ENCODE measurements around the gene AATK. TPM values are rescaled to one million over a fixed set of nuclear protein-coding genes. Genes with fewer than 3 reads are reported as not detected.

Gene AATK
- total RNA-seq, 1 experiment from 2014 or later, result 0.46 TPM

DNA sequence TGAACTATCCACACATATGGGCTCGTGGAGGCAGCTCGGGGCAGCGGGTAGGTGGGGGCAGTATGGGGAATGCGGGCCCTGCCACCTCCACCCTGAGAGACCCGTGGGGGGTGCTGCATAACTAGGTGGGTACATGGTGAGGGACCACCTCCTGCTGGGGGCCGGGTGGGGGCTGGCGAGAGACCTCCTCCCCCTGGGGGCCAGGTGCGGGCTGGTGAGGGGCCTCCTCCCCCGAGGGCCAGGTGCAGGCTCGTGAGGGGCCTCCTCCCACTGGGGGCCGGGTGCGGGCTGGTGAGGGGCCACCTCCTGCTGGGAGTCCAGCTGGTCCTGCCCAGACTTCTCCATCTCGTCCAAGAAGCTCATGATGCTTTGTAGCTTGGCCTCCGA lies 31.4 kb upstream of the AATK start:
- Histone ChIP-seq H2AFZ (no peak overlapping the region), H3K27ac (no peak overlapping the region), H3F3A (ENCODE audit: insufficient read depth, low read depth) (no peaks in the 10 kb centered on the region), H3K9me3 (ENCODE audit: insufficient read depth, low read depth) (no peaks in the 10 kb centered on the region), H3K79me2 (ENCODE audit: low read depth) (no peaks in the 10 kb centered on the region), H3K27me3 (ENCODE audit: insufficient read depth, low read depth) (no peaks in the 10 kb centered on the region), H3K4me1 (replicated peaks; ENCODE audit: insufficient read depth) (peaks cover 7% of the 10 kb centered on the region; the same call in 1 of the 2 replicates), H3K4me3 (no peak overlapping the region), H3K9me2 (ENCODE audit: insufficient read depth) (no peaks in the 10 kb centered on the region), H4K20me1 (ENCODE audit: insufficient read depth) (no peaks in the 10 kb centered on the region), H3K36me3 (ENCODE audit: low read depth) (no peaks in the 10 kb centered on the region), H3K4me2 (no peak overlapping the region)
- ChIA-PET CTCF (no interaction called here), POLR2A (ENCODE audit: unreplicated experiment) (interaction anchor here (0.6 kb wide), 1 partner anchor 208 kb away, joined by 3 read pairs; no protein-coding TSS in a partner anchor)
- intact Hi-C loops (cut with micrococcal nuclease; ENCODE audit: unreplicated experiment), result no loop called here
- no peak for DNase-seq
- no TSS peak for BruUV-seq (replicated peaks)
- no peak for TF ChIP-seq EZH2 (IDR thresholded peaks at IDR 0.05; ENCODE audit: low read depth)
- TF ChIP-seq, protein P1, sequence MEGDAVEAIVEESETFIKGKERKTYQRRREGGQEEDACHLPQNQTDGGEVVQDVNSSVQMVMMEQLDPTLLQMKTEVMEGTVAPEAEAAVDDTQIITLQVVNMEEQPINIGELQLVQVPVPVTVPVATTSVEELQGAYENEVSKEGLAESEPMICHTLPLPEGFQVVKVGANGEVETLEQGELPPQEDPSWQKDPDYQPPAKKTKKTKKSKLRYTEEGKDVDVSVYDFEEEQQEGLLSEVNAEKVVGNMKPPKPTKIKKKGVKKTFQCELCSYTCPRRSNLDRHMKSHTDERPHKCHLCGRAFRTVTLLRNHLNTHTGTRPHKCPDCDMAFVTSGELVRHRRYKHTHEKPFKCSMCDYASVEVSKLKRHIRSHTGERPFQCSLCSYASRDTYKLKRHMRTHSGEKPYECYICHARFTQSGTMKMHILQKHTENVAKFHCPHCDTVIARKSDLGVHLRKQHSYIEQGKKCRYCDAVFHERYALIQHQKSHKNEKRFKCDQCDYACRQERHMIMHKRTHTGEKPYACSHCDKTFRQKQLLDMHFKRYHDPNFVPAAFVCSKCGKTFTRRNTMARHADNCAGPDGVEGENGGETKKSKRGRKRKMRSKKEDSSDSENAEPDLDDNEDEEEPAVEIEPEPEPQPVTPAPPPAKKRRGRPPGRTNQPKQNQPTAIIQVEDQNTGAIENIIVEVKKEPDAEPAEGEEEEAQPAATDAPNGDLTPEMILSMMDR (conservative IDR thresholded peaks at IDR 0.05), result no peak

DNA sequence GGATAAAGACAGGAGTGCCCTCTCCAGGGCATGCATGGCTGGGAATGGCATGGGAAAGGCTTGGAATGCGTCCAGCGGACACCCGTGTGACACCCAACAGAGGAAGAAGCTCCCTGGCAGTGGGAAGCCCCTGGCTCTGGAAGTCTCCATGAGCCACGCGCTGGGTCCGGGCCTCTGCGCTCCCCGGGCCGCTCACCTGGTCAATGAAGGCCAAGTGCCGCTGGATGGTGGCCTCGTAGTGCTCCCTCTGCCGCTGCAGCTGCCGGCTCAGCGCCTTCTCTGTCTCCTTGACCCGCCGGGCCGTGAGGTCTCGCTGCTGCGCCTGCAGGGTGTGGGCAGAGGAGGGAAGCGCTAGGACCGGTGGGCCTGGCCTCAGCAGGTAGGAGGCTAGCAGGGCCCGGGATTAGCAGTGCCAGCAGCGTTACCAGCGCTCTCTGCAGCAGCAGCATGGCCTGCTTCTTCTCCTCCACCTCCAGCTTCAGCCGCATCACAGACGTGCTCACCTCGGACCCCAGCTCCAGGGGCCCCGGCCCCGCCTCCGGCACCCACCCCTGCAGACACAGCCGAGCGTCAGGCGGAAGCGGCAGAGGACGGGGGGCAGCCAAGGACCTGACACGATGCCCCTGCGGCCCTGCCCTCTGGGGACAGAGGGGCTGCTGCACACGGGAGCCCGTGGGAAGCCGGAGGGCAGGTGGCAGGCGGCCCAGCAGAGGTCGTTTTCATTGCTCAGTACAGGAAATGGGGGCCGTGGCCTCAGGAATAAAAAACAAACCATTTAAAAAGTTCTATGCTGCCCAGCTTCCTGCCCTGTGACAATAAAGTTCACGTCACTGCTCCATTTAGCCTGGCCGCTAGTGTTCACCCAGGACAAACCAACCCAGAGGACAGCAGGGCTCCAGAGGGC lies 30.7 kb upstream of the AATK start:
- intact Hi-C loops (cut with micrococcal nuclease; ENCODE audit: unreplicated experiment), result no loop called here
- Histone ChIP-seq H3K4me2 (no peak overlapping the region), H3K9me2 (ENCODE audit: insufficient read depth) (no peaks in the 10 kb centered on the region), H3K79me2 (ENCODE audit: low read depth) (no peaks in the 10 kb centered on the region), H3K27me3 (ENCODE audit: insufficient read depth, low read depth) (no peaks in the 10 kb centered on the region), H2AFZ (no peak overlapping the region), H4K20me1 (ENCODE audit: insufficient read depth) (no peaks in the 10 kb centered on the region), H3F3A (ENCODE audit: insufficient read depth, low read depth) (no peaks in the 10 kb centered on the region), H3K4me1 (replicated peaks; ENCODE audit: insufficient read depth) (peaks cover 7% of the 10 kb centered on the region; the same call in 1 of the 2 replicates), H3K4me3 (no peak overlapping the region), H3K9me3 (ENCODE audit: insufficient read depth, low read depth) (no peaks in the 10 kb centered on the region), H3K36me3 (ENCODE audit: low read depth) (no peaks in the 10 kb centered on the region), H3K27ac (no peak overlapping the region)
- no TSS peak for BruUV-seq (replicated peaks)
- TF ChIP-seq, protein P1 (conservative IDR thresholded peaks at IDR 0.05), result no peak
- TF ChIP-seq EZH2 (IDR thresholded peaks at IDR 0.05; ENCODE audit: low read depth), result no peak
- POLR2A ChIA-PET (ENCODE audit: unreplicated experiment), result no interaction called here
- no peak for DNase-seq
- CTCF ChIA-PET, result no interaction called here

DNA sequence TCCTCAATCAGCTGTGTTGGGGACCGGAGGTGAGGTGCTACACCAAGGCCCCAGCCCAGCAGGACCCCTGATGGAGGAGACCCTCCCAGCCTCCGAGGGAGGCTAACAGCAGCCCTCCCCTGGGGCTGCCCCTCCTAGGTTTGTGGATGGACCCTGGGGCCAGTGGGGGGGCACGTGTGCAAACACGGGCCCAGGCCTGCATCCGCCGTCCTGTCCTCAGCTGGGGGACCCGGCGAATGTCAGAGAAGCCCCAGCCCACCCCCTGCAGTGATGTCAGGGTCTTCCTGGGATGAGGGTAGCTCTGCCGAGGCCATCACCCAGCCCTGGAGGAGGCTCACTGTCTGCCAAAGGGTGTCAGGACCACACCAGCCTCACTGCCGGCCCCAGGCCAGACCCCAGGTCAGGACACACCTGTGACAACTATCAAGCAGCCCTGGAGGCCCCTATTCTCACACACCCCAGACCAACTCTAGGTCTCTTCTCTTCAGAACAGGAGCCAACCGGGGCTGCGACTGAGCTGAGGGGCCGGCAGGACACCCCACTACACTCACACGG lies 30.0 kb upstream of the AATK start:
- CTCF ChIA-PET, result no interaction called here
- Histone ChIP-seq H4K20me1 (ENCODE audit: insufficient read depth) (no peaks in the 10 kb centered on the region), H2AFZ (no peak overlapping the region)

More for the DNA sequence above, 30.0 kb upstream of the AATK start:
- Histone ChIP-seq H3K36me3 (ENCODE audit: low read depth) (no peaks in the 10 kb centered on the region), H3K9me3 (ENCODE audit: insufficient read depth, low read depth) (no peaks in the 10 kb centered on the region), H3K27ac (no peak overlapping the region), H3K9me2 (ENCODE audit: insufficient read depth) (no peaks in the 10 kb centered on the region), H3F3A (ENCODE audit: insufficient read depth, low read depth) (no peaks in the 10 kb centered on the region), H3K79me2 (ENCODE audit: low read depth) (no peaks in the 10 kb centered on the region), H3K4me3 (no peak overlapping the region), H3K4me2 (no peak overlapping the region), H3K4me1 (replicated peaks; ENCODE audit: insufficient read depth) (peaks cover 7% of the 10 kb centered on the region; the same call in 1 of the 2 replicates), H3K27me3 (ENCODE audit: insufficient read depth, low read depth) (no peaks in the 10 kb centered on the region)
- no TSS peak for BruUV-seq (replicated peaks)
- intact Hi-C loops (cut with micrococcal nuclease; ENCODE audit: unreplicated experiment), result no loop called here
- POLR2A ChIA-PET (ENCODE audit: unreplicated experiment), result interaction anchor here (0.7 kb wide), 1 partner anchor 463 kb away, joined by 12 read pairs; no protein-coding TSS in a partner anchor
- no peak for DNase-seq
- TF ChIP-seq, protein P1 (conservative IDR thresholded peaks at IDR 0.05), result no peak
- no peak for TF ChIP-seq EZH2 (IDR thresholded peaks at IDR 0.05; ENCODE audit: low read depth)
